GM12875 (cell line): ENCODE results near the gene WASL.

Source experiments
- H3K4me3 ChIP-seq: one replicate; pipeline ENCODE4 v1.5.1; 2011; ENCODE audit warnings: low read depth, low read length, control low read depth
- CTCF ChIP-seq: IDR thresholded peaks from 2 replicates; pipeline ENCODE4 v1.5.1; 2011; ENCODE audit warnings: low read depth, mild to moderate bottlenecking, control low read depth, inconsistent platforms, low read length, moderate library complexity, borderline replicate concordance; ENCODE audit not compliant: insufficient read depth

Gene WASL

DNA sequence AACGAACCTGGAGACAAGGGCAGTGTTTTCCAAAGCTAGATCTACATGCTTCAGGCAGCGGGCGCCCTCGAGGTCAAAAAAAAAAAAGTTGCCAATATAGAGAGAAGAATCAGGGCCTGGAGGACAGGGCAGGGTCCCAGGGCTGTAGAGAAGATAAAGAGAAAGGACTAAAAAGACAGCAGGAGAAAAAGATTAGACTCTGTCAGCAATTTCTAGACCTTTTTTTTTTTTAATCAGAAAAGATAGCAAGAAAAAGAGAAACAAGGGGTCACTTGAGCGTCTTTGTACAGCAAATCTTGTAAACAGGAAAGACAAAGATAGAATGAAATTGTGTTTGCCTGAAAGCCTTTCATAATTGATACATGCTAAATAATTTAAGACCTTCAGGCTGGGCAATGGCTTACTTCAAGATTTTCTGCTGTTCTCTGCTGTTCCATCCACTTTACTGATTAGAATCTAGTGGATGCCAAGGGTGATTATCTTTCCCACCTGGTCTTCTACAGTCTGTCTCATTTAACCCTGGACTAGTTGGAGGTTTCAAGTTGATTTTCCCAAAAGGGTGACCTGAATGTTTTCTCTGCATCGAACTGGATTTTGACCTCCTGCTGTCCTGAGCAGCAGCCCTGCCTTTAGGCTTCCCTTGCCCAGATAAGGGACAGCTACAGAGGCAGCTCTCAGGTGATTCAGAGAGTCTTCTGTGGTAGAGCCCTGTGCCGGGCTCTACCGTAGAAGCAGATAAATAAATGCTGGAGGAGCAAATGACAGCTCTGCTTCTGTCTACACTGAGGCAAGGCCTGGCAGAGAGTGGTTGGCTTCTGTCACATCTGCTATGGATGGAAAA, 88.1 kb downstream of the WASL start:
- no peak overlapping the region for H3K4me3 ChIP-seq
- TF ChIP-seq CTCF = no peak

GRCh38 chr7:123658023-123658422, 90.8 kb downstream of the WASL start:
- no peak for TF ChIP-seq CTCF
- H3K4me3 ChIP-seq = no peak overlapping the region

DNA sequence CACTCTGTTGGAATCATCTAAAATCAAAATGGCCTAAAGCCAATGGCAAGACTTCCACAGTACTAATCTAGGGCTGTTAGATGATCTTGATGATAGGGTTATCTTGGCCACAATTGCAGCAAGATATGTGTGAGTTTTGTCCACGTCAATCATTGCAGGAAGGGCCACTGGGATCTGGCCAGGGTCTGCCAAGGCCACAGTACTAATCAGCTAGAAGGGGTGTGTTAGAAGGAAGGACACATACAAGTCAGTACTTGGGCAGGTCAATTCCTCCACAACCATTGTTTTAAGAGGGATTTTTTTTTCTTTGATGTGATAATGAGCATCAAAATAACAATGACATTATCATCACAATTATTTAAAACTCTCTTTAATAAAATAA, 91.5 kb downstream of the WASL start:
- no peak overlapping the region for H3K4me3 ChIP-seq
- no peak for TF ChIP-seq CTCF

- no peak overlapping the region for H3K4me3 ChIP-seq
- no peak for TF ChIP-seq CTCF
These were observed 92.1 kb downstream of the WASL start for GRCh38 chr7:123656544-123657303.

- no peak within 1 kb of the TSS for H3K4me3 ChIP-seq
- no peak for TF ChIP-seq CTCF
These were observed 93.2 kb downstream of the WASL start, which contains the start of gene LMOD2 for GRCh38 chr7:123655614-123656013. Gene LMOD2, plus strand, starts transcription at chr7:123655866. Its CDS starts 98 bp downstream, at chr7:123655964.

- no peak for TF ChIP-seq CTCF
These were observed 95.6 kb downstream of the WASL start for GRCh38 chr7:123653162-123653561.

More at GRCh38 chr7:123653162-123653561, 95.6 kb downstream of the WASL start:
- no peak overlapping the region for H3K4me3 ChIP-seq
